Endothelial cell of umbilical vein (primary cell): ENCODE measurements around the gene FOXC1. TPM values are rescaled to one million over a fixed set of nuclear protein-coding genes. Genes with fewer than 3 reads are reported as not detected.

Experiments used
- BruUV-seq: library from RNA; stranded (reverse); fragments of 400-500 nt; replicated peaks from 2 replicates; lab custom pipeline; 2021; lab: Mats Ljungman, UMichigan
- CTCF ChIA-PET: fragments of 300-600, 350-600 bp; sonication (Branson Sonifier 250); formaldehyde crosslinking; loops from one replicate; lab custom pipeline; 2021; ENCODE audit warnings: antibody characterized with exemption, inconsistent platforms; lab: Charles Lee
- POLR2A ChIA-PET: fragments of 300-600, 350-600 bp; sonication (Branson Sonifier 250); formaldehyde crosslinking; loops from one replicate; lab custom pipeline; 2021; ENCODE audit warnings: antibody characterized with exemption, inconsistent platforms; lab: Charles Lee
- DNase-seq: peaks from one replicate; pipeline ENCODE4 v3.0.0-alpha.2; 2011; ENCODE audit warnings: low read depth, low spot score
- FAIRE-seq: peaks from 2 replicates; lab custom pipeline; 2011; peaks lifted over from hg19 to GRCh38; lab: Jason Lieb, UNC
- H2AFZ ChIP-seq: 2 replicates; pipeline ENCODE4 v1.6.0; 2012; ENCODE audit warnings: low read depth, low read length, control low read depth, inconsistent platforms
- H3K27ac ChIP-seq: 2 replicates; pipeline ENCODE4 v1.5.1; 2011; ENCODE audit warnings: low read depth, mild to moderate bottlenecking, control low read depth, low read length, moderate library complexity; ENCODE audit not compliant: insufficient read depth
- H3K27me3 ChIP-seq, 2 experiments: 2 replicates each; pipeline versions ENCODE4 v1.6.0 to v1.6.1; 2011; ENCODE audit warnings: low read length in 2 of 2, mixed read lengths in 1 of 2; ENCODE audit not compliant: control insufficient read depth in 2 of 2, insufficient read depth in 2 of 2
- H3K36me3 ChIP-seq, 2 experiments: 2 replicates in 1 of 2; 3 replicates in 1 of 2; pipeline ENCODE4 v1.5.1; 2011; ENCODE audit warnings: low read length in 2 of 2, mild to moderate bottlenecking in 1 of 2, moderate library complexity in 1 of 2; ENCODE audit not compliant: control insufficient read depth in 2 of 2, insufficient read depth in 2 of 2; ENCODE audit errors: extremely low read depth in 1 of 2
- H3K4me1 ChIP-seq: 3 replicates; pipeline ENCODE4 v1.5.1; 2011; ENCODE audit warnings: mild to moderate bottlenecking, low read length; ENCODE audit not compliant: control insufficient read depth, insufficient read depth; ENCODE audit errors: extremely low read depth
- H3K4me2 ChIP-seq: 2 replicates; pipeline ENCODE4 v1.6.1; 2011; ENCODE audit warnings: low read length, control low read depth, mixed read lengths; ENCODE audit not compliant: insufficient read depth
- H3K4me3 ChIP-seq, 3 experiments: fragments of 200-600 bp in 1 of 3; sonication (generic), shearing (Covaris generic) in 1 of 3; replicated peaks in 1 of 3; 2 replicates each; pipeline ENCODE4 v1.5.1; 2011 to 2016; ENCODE audit warnings: control low read depth in 3 of 3, low read length in 3 of 3, mild to moderate bottlenecking in 2 of 3, inconsistent platforms in 1 of 3, low read depth in 1 of 3, moderate library complexity in 1 of 3; ENCODE audit not compliant: insufficient read depth in 1 of 3
- H3K79me2 ChIP-seq: 2 replicates; pipeline ENCODE4 v1.6.0; 2012; ENCODE audit warnings: low read length, inconsistent platforms; ENCODE audit not compliant: control insufficient read depth, insufficient read depth
- H3K9ac ChIP-seq: replicated peaks from 2 replicates; pipeline ENCODE3; 2011; ENCODE audit warnings: low read length, control low read depth; ENCODE audit not compliant: insufficient read depth; ENCODE audit errors: extremely low read depth
- H3K9me1 ChIP-seq: replicated peaks from 3 replicates; pipeline ENCODE4 v1.6.0; 2011; ENCODE audit warnings: mild to moderate bottlenecking, low read length; ENCODE audit not compliant: control insufficient read depth, insufficient read depth; ENCODE audit errors: extremely low read depth
- H3K9me3 ChIP-seq: replicated peaks from 2 replicates; pipeline ENCODE4 v1.5.1; 2012; ENCODE audit warnings: low read length, inconsistent platforms; ENCODE audit not compliant: control insufficient read depth, insufficient read depth
- H4K20me1 ChIP-seq: replicated peaks from 2 replicates; pipeline ENCODE3; 2011; ENCODE audit warnings: mild to moderate bottlenecking, low read length; ENCODE audit not compliant: control insufficient read depth, insufficient read depth; ENCODE audit errors: extremely low read depth
- EZH2 ChIP-seq: IDR thresholded peaks from 2 replicates; pipeline ENCODE4 v1.6.1; 2012; ENCODE audit warnings: borderline replicate concordance, low read depth, mild to moderate bottlenecking, moderate library complexity, low read length, inconsistent platforms; ENCODE audit not compliant: severe bottlenecking
- FOS ChIP-seq: IDR thresholded peaks from 2 replicates; pipeline ENCODE4 v1.6.1; 2011; ENCODE audit warnings: mild to moderate bottlenecking, low read length, moderate library complexity, borderline replicate concordance; ENCODE audit not compliant: insufficient read depth
- JUN ChIP-seq: IDR thresholded peaks from 2 replicates; pipeline ENCODE4 v1.6.1; 2011; ENCODE audit warnings: borderline replicate concordance, low read depth; ENCODE audit not compliant: insufficient read length, insufficient read depth
- MYC ChIP-seq: IDR thresholded peaks from one replicate; pipeline ENCODE4 v1.6.1; 2011; ENCODE audit warnings: mild to moderate bottlenecking, low read depth, low read length
- POLR2AphosphoS5 ChIP-seq: IDR thresholded peaks from 2 replicates; pipeline ENCODE4 v1.6.1; 2012; ENCODE audit warnings: low read depth, mild to moderate bottlenecking, control low read depth, low read length, moderate library complexity; ENCODE audit not compliant: insufficient read depth
- dilution Hi-C: fragments of 300-500 bp; cut with MboI; formaldehyde crosslinking; loops from one replicate; pipeline ENCODE4 v1.15.0; 2019; ENCODE audit warnings: low sequenced_read_pairs; ENCODE audit not compliant: extremely low pct_ligation_motif_present
- intact Hi-C: fragments of 100-400 bp; cut with micrococcal nuclease; formaldehyde crosslinking; loops from one replicate; pipeline ENCODE4 v1.10.0; 2022
- polyA plus RNA-seq, 4 experiments: library from polyadenylated mRNA; depleted of rRNA in 3 of 4; stranded (reverse) in 3 of 4; unstranded in 1 of 4; fragments of >200 nt; gene quantifications; 2 replicates each; pipeline versions ENCODE4 v1.2.1 to v1.2.3, GENCODE V29; 2011 to 2012; ENCODE audit warnings: missing spikeins in 1 of 4
- total RNA-seq: library from RNA; stranded (reverse); gene quantifications from 2 replicates; pipeline ENCODE4 v1.2.3, GENCODE V29; 2021
- TF ChIP-seq, protein P1 (sequence below), 2 donors: IDR thresholded peaks; 1 replicate in 1 of 2; 2 replicates in 1 of 2; pipeline ENCODE4 v1.5.1; 2011; ENCODE audit warnings: low read length in 2 of 2, mild to moderate bottlenecking in 2 of 2, moderate library complexity in 2 of 2, control low read depth in 1 of 2, inconsistent platforms in 1 of 2, low read depth in 1 of 2; ENCODE audit not compliant: insufficient read depth in 1 of 2; ENCODE audit errors: extremely low read depth in 1 of 2

Gene FOXC1
- total and polyA plus RNA-seq, 2 donors (not counting 3 experiments of a cell fraction or from before 2014, with no cell fraction given): 6.4 to 16.4 TPM

DNA sequence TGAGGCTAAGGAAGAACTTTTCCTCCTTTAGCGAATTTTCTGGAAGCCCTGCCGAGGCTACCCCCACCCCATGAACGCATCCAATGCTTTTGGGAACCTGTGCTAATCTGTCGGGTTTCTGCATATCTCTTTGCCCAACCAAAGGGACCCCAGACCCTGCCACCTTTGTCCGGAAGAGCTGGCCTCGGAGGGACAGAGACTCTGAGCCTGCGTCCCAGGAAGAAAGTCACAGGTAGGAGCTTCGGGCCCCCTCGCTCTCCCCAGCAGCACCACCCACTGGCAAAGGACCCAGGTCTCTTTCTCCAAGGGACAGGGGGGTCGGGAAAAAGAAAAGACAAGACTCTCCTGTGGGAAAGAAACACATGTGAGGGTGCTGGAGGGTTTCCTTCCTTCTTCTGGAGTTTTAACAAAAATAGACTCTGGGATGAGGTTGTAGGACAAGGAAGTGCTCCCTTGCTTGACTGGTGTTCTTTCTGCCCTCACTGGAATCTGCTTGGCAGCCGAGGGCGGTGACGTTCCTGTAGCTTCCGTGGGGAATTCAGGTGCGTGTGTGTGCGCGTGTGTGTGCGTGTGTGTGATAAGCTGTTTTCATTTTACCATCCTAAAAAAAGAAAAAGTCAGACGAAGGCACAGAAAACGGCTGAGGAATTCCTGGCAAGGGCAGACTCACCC is 16.3 kb upstream of the FOXC1 start:
- CTCF ChIA-PET: interaction anchor here (0.9 to 6.0 kb wide), 6 partner anchors 18 to 1157 kb away, joined by 3 to 109 read pairs (median 4); partner anchors contain the start of gene MYLK4

More for the DNA sequence above, 16.3 kb upstream of the FOXC1 start:
- H3K4me1 ChIP-seq: no peaks in the 10 kb centered on the region
- H3K4me3 ChIP-seq: no peak overlapping the region
- no peaks in the 10 kb centered on the region for H3K79me2 ChIP-seq
- DNase-seq: no peak
- H2AFZ ChIP-seq: no peak overlapping the region
- intact Hi-C loops: no loop called here
- FAIRE-seq: no peak
- POLR2A ChIA-PET: no interaction called here
- no peak overlapping the region for H3K4me2 ChIP-seq
- no TSS peak for BruUV-seq
- no peaks in the 10 kb centered on the region for H3K36me3 ChIP-seq
- H3K9me1 ChIP-seq: no peaks in the 10 kb centered on the region
- H3K27me3 ChIP-seq: peaks cover 0 to 1% of the 10 kb centered on the region in 2 experiments
- no peak overlapping the region for H3K27ac ChIP-seq
- no peaks in the 10 kb centered on the region for H3K9me3 ChIP-seq
- TF ChIP-seq, protein P1, sequence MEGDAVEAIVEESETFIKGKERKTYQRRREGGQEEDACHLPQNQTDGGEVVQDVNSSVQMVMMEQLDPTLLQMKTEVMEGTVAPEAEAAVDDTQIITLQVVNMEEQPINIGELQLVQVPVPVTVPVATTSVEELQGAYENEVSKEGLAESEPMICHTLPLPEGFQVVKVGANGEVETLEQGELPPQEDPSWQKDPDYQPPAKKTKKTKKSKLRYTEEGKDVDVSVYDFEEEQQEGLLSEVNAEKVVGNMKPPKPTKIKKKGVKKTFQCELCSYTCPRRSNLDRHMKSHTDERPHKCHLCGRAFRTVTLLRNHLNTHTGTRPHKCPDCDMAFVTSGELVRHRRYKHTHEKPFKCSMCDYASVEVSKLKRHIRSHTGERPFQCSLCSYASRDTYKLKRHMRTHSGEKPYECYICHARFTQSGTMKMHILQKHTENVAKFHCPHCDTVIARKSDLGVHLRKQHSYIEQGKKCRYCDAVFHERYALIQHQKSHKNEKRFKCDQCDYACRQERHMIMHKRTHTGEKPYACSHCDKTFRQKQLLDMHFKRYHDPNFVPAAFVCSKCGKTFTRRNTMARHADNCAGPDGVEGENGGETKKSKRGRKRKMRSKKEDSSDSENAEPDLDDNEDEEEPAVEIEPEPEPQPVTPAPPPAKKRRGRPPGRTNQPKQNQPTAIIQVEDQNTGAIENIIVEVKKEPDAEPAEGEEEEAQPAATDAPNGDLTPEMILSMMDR (IDR thresholded peaks at IDR 0.05; ENCODE audit: extremely low read depth in 1 of 2, insufficient read depth in 1 of 2, low read depth in 1 of 2, low read length in 2 of 2): no peak
- TF ChIP-seq FOS (no peak), EZH2 (no peak), POLR2AphosphoS5 (no peak), MYC (no peak), JUN (no peak)
- dilution Hi-C loops: no loop called here
- no peaks in the 10 kb centered on the region for H4K20me1 ChIP-seq
- H3K9ac ChIP-seq: no peak overlapping the region
